HUDEP-2 (cell line): Measurements from ENCODE around the gene KCNH8.

Experiments
- DNase-seq, 76 experiments: peaks; one replicate each; lab custom pipeline; 2025; ENCODE audit not compliant: unreplicated experiment in 76 of 76; lab: John Stamatoyannopoulos, UW

Gene KCNH8

GRCh38 chr3:19248143-19248542 lies 99.8 kb downstream of the KCNH8 start:
- DNase-seq, result no peak

DNA sequence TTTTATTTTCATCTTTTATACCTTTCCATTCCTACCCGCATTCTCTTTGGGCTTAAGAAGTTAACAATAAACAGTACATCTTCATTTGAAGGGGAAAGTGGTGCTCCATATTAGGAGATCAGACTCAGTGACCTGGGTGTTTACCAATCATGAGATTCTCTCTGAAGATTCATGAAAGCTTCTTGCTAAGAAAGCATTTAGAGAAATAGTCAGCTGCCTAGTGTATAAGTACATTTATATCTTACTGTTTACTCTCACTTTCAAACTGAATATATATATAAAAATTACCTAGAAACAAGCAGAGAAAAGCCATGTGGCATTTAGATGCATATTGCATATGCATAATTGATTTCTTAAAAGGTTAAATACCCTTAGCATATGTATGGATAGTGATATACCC lies 100.5 kb downstream of the KCNH8 start:
- no peak for DNase-seq

GRCh38 chr3:19250959-19251610 lies 102.8 kb downstream of the KCNH8 start:
- DNase-seq, result no peak

- DNase-seq, result no peak
These were observed 105.9 kb downstream of the KCNH8 start for GRCh38 chr3:19254189-19254588.

DNA sequence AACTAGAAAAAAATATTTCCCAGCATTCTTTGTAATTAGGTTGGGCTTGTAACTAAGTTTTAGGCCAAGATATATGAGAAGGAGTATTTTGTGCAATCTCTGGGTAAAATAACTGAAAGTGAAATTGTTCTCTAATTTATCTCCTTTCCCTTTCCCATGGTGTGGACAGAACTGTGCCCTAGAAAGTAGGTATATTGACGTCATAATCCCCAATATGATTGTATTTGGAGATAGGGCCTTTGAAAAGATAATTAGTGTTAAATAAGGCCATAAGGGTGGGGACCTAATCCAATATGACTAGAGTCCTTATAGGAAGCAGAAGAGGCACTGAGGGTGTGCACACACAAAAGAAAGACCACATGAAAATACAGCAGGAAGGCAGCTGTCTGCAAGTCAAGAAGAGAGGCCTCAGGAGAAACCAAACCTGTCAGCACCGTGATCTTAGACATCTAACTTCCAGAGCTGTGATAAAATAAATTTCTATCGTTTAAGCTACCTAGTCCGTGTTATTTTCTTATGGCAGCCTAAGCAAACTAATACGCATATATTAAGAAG lies 106.6 kb downstream of the KCNH8 start:
- DNase-seq, result no peak

GRCh38 chr3:19256313-19256712 lies 108.0 kb downstream of the KCNH8 start:
- no peak for DNase-seq

DNA sequence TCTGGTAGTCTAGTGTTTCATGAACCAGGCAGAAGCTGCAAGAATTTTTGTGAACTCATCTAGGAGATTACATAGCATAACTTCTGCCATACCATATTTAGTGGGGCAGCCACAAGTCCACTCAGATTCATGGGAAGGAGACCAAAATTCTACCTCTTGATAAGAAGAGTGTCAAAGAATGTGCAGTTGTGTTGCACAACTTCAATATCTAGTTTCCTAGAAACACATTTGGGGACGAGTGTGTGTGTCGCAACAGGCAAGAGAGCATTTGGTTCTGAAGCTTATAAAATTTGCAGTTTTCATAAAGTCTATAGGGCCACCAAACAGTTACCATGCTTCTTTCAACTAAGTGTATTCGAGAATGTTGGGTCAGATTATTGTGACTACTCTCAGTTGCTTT lies 115.3 kb downstream of the KCNH8 start:
- DNase-seq, result no peak

DNA sequence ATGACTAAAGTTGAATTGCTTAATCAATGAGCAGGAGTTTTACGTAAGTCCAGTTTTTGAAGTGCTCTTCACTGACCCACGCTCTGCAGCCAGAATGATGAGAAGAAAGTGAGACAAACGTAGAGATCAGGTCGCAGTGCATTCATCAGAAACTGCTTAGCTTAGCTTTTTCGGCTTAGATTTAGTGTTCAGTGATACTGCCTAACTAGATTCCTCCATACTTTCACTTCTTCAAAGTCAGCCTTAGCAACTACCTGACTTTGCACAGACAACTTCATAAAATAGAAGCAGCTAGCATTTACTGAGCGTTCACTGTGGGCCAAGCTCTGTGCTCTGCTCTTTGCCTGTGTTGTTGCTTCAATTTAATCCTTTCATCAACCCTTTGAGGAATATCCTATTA lies 116.1 kb downstream of the KCNH8 start:
- DNase-seq, result no peak

DNA sequence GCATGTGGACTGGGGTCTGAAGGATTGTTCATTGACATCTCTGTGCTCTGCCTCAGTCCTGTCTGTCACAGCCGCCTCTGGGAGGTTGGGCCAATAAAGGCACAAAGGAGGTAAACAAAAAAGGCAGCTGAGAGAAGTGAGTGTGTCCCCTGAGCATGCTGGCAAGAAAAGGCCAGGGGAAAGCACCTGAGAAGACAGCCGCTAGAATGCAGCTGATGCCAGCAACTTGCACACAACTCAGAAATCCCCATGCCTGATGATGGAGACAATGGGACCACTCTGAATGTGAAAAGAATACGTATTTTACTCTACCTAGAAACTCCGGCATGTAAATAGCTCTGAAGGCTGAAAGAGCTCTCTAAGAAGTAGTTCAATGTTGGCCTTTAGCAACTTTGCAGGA lies 118.7 kb downstream of the KCNH8 start:
- DNase-seq, result no peak

- no peak for DNase-seq
These were observed 122.2 kb downstream of the KCNH8 start for GRCh38 chr3:19270481-19270880.

DNA sequence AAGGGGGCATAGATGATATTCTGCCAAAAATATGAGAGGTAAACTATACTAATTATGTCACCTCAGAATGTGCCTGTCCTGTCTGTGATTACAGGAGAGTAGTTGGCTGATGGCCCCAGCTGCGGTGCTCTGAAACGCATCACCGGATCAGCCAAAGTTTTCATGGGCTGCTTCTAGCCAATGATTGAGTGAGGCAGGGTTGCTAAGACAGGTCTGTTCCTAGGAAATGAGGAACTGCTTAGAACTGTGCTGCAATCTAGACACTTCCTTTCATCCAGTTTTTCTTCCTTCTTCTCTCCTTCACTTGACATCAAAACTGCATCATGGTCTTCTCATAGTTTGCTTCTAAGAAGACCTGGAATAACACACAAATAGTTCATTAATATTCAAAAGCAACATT lies 124.0 kb downstream of the KCNH8 start:
- DNase-seq, result no peak

GRCh38 chr3:19273091-19273490 lies 124.8 kb downstream of the KCNH8 start:
- no peak for DNase-seq

DNA sequence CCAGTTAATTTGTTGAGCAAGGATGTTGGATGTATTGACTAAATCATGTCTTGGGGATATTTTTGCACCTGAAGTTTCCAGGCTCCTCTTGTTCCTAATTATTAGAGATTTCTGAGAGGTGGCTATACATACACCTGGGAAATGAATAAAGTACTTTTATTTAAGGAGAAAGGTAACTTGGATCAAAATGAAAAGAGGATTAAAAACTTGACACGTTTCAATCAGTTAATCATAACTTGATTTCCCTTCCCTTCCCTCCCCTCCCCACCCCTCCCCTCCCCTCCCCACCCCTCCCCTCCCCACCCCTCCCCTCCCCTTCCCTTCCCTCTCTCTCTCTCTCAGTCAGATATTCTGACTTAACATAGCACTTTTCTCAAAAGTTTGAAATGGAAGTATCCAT lies 126.3 kb downstream of the KCNH8 start:
- no peak for DNase-seq

DNA sequence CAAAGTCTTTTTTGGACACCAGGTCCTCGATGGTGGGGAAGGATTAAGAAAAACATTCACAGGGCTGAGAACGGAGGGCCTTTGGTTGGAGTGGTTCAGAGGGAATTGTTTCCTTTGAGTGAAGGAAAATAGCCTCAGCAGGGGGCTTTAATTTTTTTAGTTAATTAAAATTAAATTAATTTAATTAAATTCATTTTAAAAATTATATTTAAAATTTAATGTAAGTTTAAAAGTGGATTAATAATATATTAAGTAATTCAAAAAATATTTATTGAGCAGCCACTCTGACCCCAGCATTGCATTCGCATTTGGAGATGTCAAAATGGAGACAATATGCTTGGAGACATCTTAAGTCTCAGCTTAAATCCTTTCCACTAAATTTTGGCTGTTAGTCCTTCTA lies 136.7 kb downstream of the KCNH8 start:
- DNase-seq, result no peak

GRCh38 chr3:19293295-19293694 lies 145.0 kb downstream of the KCNH8 start:
- DNase-seq, result no peak

DNA sequence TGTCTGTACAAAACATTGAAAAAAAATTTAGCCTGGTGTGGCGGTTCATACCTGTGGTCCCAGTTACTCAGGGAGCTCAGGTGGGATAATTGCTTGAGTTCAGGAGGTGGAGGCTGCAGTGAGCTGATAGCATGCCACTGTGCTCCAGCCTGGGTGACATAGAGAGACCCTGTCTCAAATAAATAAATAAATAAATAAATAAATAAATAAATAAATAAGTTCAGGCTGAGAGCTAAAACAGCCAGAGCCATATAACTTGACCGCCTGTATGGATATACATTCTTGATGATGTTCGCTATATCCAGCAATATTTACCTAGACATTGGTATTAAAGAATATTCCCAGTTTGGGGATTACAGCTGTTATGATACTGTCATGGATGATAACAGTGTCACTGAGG lies 146.9 kb downstream of the KCNH8 start:
- no peak for DNase-seq

DNA sequence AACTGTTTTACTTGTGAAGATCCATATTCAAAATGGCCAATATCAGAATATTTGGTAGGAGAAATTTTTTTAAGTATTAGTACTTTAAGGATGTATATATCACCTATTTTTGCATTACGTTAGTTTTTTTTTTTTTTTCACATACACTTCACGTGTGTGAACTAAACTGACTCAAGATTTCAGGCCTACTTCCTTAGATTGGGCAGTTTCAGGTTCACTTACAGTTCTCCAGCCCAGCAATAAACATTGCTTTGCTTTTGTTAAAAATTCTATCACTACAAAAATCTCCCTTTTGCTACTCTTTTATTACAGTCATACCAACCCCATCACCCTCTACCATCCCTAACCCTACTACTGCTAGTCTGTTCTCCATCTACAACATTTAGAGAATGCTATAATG lies 183.6 kb downstream of the KCNH8 start:
- DNase-seq, result no peak

- DNase-seq, result no peak
These were observed 185.8 kb downstream of the KCNH8 start for GRCh38 chr3:19334120-19334519.

- no peak for DNase-seq
These were observed 190.5 kb downstream of the KCNH8 start for GRCh38 chr3:19338769-19339168.

DNA sequence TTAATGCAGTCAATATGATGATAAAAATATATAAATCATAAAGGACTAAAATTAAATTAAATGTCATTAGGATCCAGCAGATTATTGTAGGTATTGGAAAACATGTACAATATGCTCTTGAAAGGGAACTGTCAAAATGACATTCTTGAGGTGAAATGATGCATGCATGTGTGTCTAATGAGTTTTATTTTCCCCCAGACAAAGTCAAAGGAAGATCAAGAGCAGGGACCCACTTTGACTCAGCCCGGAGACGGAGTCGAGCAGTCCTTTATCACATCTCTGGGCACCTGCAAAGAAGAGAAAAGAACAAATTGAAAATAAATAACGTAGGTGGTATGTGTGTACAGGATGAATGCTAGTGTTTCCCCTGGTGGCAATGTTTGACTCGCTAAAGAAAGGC lies 194.1 kb downstream of the KCNH8 start:
- no peak for DNase-seq

GRCh38 chr3:19346759-19347158 lies 198.4 kb downstream of the KCNH8 start:
- DNase-seq, result no peak

GRCh38 chr3:19347671-19348070 lies 199.4 kb downstream of the KCNH8 start:
- DNase-seq, result no peak

DNA sequence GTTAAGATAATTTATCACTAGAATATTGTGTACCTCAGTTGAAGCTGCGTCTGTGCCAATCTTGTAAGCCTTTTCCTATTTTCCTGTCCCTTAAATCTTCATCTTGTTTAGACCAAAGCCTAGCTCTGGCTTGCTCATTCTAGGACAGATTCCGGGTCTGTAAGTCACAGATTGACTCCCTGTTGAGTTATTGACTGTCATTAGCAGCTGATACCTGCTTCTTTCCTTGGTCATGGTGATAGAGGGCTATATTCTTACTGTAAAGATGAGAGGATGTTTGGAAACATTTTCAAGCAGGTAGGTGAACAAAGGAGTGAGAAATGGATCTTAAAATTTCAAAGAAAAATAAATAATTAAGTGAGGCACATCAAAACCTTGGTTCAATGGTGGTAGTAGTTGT lies 200.2 kb downstream of the KCNH8 start:
- DNase-seq, result no peak
